HG03280 (cell line): ENCODE data around the gene MAML3.

Experiments used
- ATAC-seq: cut with Tn5 transposase; IDR thresholded peaks from one replicate; pipeline ENCODE4 v1.9.1; 2021; ENCODE audit warnings: mild to moderate bottlenecking, moderate library complexity; ENCODE audit not compliant: unreplicated experiment

MAML3 gene

DNA sequence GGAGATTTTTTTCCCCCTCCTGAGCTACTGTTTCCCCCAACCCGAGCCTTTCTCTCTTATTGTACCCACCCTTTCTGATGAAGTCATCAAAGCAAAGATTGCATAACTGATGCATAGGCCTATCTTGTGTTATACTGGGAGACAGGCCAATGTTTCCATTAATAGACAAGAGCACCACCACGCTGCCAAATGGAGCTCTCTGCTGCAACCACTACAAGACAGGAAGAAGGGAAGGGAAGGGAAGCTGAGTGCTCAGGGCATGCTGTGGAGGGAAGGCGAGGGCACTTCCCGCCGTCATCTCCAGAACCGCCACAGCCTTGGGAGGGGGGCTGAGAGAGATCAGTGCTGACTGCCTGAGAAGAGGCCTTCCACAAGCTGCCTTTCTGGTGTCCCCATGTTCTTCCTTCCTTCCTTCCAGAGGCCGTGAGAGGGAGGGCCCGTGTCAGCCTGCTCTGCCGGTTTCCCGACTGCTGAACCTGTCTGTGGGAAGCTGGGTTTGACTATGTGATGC, 413.4 kb downstream of the MAML3 start:
- ATAC-seq: no peak

GRCh38 chr4:139740121-139740520, 413.9 kb downstream of the MAML3 start:
- no peak for ATAC-seq

GRCh38 chr4:139738846-139739613, 415.0 kb downstream of the MAML3 start:
- no peak for ATAC-seq

- no peak for ATAC-seq
Measured at GRCh38 chr4:139736661-139737060, 417.3 kb downstream of the MAML3 start.

GRCh38 chr4:139736274-139736660, 417.7 kb downstream of the MAML3 start:
- ATAC-seq: no peak

GRCh38 chr4:139735381-139736273, 418.4 kb downstream of the MAML3 start:
- ATAC-seq: no peak

- peak; percentile 58 for ATAC-seq
Measured at GRCh38 chr4:139734875-139735380, 419.1 kb downstream of the MAML3 start.

GRCh38 chr4:139734201-139734874, 419.6 kb downstream of the MAML3 start:
- ATAC-seq: no peak

GRCh38 chr4:139732991-139733570, 420.9 kb downstream of the MAML3 start:
- no peak for ATAC-seq

GRCh38 chr4:139728840-139729239, 425.1 kb downstream of the MAML3 start:
- no peak for ATAC-seq

DNA sequence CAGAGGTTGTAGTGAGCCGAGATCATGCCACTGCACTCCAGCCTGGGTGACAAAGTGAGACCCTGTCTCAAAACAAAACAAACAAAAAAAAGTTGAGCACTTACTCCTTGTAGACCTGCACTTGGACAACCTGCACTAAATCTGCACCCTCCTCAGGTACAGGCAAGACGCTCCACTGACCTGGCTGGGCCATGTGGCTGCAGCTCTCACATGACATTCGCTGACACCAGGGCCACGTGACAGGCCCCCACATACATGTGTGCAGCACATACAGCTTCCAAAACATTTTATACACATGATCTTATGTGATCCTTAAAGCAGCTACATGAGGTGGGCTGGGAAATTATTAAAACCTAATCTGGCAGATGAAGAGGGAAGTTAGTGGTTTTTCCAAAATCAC, 425.8 kb downstream of the MAML3 start:
- ATAC-seq: no peak

- ATAC-seq: no peak
Measured at GRCh38 chr4:139726615-139727014, 427.4 kb downstream of the MAML3 start.

DNA sequence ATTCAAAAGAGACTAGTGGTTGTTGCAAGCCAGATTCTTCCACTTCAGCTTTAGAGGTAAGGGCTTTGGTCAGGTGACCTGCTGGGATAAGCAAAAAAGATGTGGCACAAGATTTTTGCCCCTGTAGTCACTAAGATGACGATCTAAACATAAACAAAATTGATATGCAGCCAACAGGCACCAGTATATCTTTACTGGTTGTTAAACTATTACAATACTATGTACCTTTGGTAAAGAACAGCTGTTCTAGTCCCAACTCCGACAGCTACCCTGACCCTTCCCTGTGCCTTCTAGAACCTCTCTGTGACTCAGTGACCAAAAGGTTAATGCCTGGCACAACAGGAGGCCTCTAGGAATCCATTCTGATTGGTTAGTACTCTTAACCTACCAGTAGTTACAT, 428.7 kb downstream of the MAML3 start:
- ATAC-seq: no peak

GRCh38 chr4:139721789-139722188, 432.2 kb downstream of the MAML3 start:
- ATAC-seq: no peak

DNA sequence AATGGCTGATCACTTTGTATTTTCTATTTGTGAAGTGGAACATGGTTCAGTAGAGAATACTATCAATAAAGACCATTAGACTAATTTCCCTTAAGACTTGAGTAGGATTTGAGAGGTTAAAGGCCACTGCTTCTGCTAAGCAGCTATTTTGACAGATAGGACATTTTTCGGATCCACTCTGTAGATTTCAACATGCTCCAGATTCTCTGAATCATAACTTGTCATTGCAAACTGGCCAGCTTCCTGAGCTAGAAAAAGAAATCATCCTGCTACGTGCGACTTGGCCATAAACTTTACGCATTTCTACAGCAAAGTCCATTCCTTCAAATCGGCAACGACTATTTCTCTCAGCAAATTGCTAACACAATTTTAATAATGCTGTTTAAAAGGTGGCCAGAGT, 433.2 kb downstream of the MAML3 start:
- no peak for ATAC-seq

DNA sequence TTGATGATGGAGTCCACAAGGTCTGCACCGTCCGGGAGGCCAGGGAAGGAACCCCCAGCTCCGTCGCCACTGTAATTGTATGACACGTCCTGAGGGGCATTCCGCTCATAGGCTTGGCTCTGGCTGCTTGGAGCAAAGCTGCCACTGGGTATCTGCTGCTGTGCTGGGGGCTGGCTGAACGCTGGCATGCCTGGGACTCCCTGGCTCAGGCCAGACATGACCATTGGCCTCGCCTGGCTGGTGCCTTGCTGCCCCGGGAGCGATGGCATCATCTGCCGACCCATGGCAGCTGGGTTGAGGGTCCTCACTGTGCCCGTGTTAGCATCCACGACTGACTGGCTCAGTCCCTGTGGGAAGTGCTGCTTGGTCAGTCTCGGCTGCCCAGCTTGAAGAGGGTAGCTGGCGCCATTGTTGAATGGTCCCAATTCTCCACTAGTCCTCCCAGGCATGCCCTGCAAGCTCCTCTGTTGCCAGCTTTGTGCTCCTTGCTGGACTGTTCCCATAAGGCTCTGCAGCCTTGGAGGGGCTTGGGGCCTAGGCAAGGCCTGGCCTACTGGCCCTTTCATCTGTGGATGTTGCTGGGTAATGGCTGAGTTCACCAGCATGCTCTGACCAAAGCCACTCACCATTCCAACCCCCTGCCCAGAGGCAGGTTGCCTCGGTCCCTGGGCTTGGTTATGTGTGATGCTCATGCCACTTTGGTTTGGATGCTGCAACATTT, 434.4 kb downstream of the MAML3 start:
- ATAC-seq: no peak

DNA sequence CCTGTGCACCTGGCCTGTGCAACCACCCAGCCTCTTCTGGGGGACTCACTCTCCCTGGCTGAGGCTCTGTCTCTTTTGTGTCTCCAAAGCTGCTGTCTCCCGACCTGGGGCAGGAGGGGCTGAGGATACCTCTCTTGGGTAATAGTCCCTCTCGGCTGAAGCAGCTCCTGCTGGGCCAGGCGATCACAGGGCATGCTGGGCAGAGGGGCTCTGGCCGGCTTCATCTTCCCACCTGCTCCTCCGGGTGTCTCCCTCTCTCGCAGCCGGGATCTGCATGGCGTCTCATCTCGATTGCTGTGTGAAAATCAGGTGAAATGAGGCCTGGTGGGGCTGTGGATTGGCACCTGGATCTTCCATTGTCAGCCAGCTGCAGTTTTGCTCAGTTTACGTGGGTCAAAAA, 435.2 kb downstream of the MAML3 start:
- ATAC-seq: no peak

GRCh38 chr4:139718358-139718757, 435.6 kb downstream of the MAML3 start:
- no peak for ATAC-seq

GRCh38 chr4:139715746-139716391, 438.1 kb downstream of the MAML3 start:
- ATAC-seq: no peak

DNA sequence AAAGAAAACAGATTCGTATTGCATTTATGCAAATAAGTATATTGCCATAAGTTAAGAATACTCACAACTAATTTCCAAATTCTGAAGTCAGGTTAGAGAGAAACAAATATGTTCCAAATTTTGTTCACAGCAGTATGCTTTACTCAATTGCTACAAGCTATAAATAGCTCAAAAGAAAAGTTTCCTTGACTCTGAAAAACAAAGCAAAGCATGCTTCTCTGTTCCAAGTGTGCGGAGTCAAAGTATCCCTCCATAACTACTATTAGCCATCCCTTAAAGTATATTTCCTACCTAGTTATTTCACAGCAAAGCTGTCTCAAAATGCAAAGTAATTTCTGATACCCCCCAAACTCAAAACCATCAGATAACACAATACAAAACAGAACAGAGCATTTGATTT, 441.1 kb downstream of the MAML3 start:
- ATAC-seq: no peak
